GM13976 (cell line): ENCODE measurements around the gene OR2H2.

ENCODE experiments used
- DNase-seq: peaks from one replicate; pipeline ENCODE4 v3.0.0; 2012; ENCODE audit warnings: low spot score
- CTCF ChIP-seq: IDR thresholded peaks from 2 replicates; pipeline ENCODE4 v1.5.1; 2012; ENCODE audit warnings: borderline replicate concordance, mild to moderate bottlenecking; ENCODE audit not compliant: insufficient read depth; ENCODE audit errors: extremely low read depth, missing control alignments, control extremely low read depth
- in situ Hi-C: fragments of 300-500 bp; cut with MboI; formaldehyde crosslinking; loops from one replicate; pipeline ENCODE4 v1.12.0; 2022; ENCODE audit warnings: low sequenced_read_pairs, mixed read lengths, inconsistent platforms; ENCODE audit not compliant: unreplicated experiment

The OR2H2 gene

GRCh38 chr6:29589423-29590048 lies 4.6 kb downstream of the OR2H2 start:
- TF ChIP-seq CTCF = peak; percentile 81
- in situ Hi-C loops = no loop called here
- peak; percentile 63 for DNase-seq

- in situ Hi-C loops = no loop called here
- no peak for DNase-seq
- no peak for TF ChIP-seq CTCF
Measured at GRCh38 chr6:29590218-29590808, 5.4 kb downstream of the OR2H2 start.

GRCh38 chr6:29591677-29592076 lies 6.8 kb downstream of the OR2H2 start:
- TF ChIP-seq CTCF = no peak
- in situ Hi-C loops = no loop called here
- DNase-seq = no peak

GRCh38 chr6:29593199-29593855 lies 8.4 kb downstream of the OR2H2 start:
- in situ Hi-C loops = no loop called here
- DNase-seq = no peak
- TF ChIP-seq CTCF = no peak

GRCh38 chr6:29596381-29596900 lies 11.5 kb downstream of the OR2H2 start:
- TF ChIP-seq CTCF = no peak
- no peak for DNase-seq
- in situ Hi-C loops = no loop called here

- in situ Hi-C loops = no loop called here
- no peak for DNase-seq
- TF ChIP-seq CTCF = no peak
Measured at GRCh38 chr6:29597184-29597583, 12.3 kb downstream of the OR2H2 start.
